Karpas-422 (cell line): ENCODE data around the gene HCST. TPM values are rescaled to one million over a fixed set of nuclear protein-coding genes. Genes with fewer than 3 reads are reported as not detected.

Source experiments
- DNase-seq: peaks from one replicate; pipeline ENCODE4 v3.0.0-alpha.2; 2015
- H2AFZ ChIP-seq: fragments of 200-600 bp; sonication (generic); 2 replicates; pipeline ENCODE4 v1.6.1; 2014; ENCODE audit warnings: antibody characterized with exemption, low read length, mixed read lengths
- H3K27ac ChIP-seq: fragments of 200-600 bp; sonication (generic); 2 replicates; pipeline ENCODE4 v1.5.1; 2014; ENCODE audit warnings: mild to moderate bottlenecking, low read length, moderate library complexity
- H3K27me3 ChIP-seq: fragments of 200-600 bp; sonication (generic); 2 replicates; pipeline ENCODE4 v1.6.1; 2014; ENCODE audit warnings: low read length, mixed read lengths
- H3K36me3 ChIP-seq: fragments of 200-600 bp; sonication (generic); 2 replicates; pipeline ENCODE4 v1.6.1; 2014; ENCODE audit warnings: low read length, mixed read lengths; ENCODE audit not compliant: insufficient read depth
- H3K4me1 ChIP-seq: fragments of 200-600 bp; sonication (generic); 2 replicates; pipeline ENCODE4 v1.6.1; 2014; ENCODE audit warnings: mild to moderate bottlenecking, low read length, mixed read lengths
- H3K4me2 ChIP-seq: fragments of 200-600 bp; sonication (generic); 2 replicates; pipeline ENCODE4 v1.6.1; 2014; ENCODE audit warnings: low read length, low read depth, mild to moderate bottlenecking; ENCODE audit not compliant: poor library complexity, severe bottlenecking
- H3K4me3 ChIP-seq: fragments of 200-600 bp; sonication (generic); 2 replicates; pipeline ENCODE4 v1.5.1; 2014; ENCODE audit warnings: mild to moderate bottlenecking, antibody characterized with exemption, low read length, mixed read lengths
- H3K79me2 ChIP-seq: fragments of 200-600 bp; sonication (generic); 2 replicates; pipeline ENCODE4 v1.6.1; 2014; ENCODE audit warnings: mild to moderate bottlenecking, low read length, mixed read lengths
- H3K9ac ChIP-seq: fragments of 200-600 bp; sonication (generic); 2 replicates; pipeline ENCODE4 v1.6.0; 2014; ENCODE audit warnings: low read length
- H3K9me2 ChIP-seq: fragments of 200-600 bp; sonication (generic), shearing (Covaris generic); replicated peaks from 2 replicates; pipeline ENCODE4 v1.6.0; 2014; ENCODE audit warnings: mild to moderate bottlenecking, low read length, moderate library complexity; ENCODE audit not compliant: insufficient read depth
- H3K9me3 ChIP-seq: fragments of 300-700, 200-600 bp; sonication (generic); 2 replicates; pipeline ENCODE4 v1.6.1; 2014; ENCODE audit warnings: low read length, mixed read lengths
- H4K20me1 ChIP-seq: fragments of 200-600 bp; sonication (generic); 2 replicates; pipeline ENCODE4 v1.6.1; 2014; ENCODE audit warnings: mild to moderate bottlenecking, antibody characterized with exemption, low read length, low read depth; ENCODE audit not compliant: insufficient read depth
- small RNA-seq: library from RNA; depleted of rRNA; stranded (forward); fragments of <200 nt; gene quantifications from one replicate; pipeline ENCODE3, GENCODE V24; 2014
- total RNA-seq: library from RNA; depleted of rRNA; stranded (reverse); fragments of >200 nt; shearing (Covaris generic); gene quantifications from 2 replicates; pipeline ENCODE4 v1.2.3, GENCODE V29; 2014; ENCODE audit warnings: low replicate concordance; rRNA removed

Gene HCST
- total RNA-seq, 1 experiment from 2014 or later: 18.8 TPM

DNA sequence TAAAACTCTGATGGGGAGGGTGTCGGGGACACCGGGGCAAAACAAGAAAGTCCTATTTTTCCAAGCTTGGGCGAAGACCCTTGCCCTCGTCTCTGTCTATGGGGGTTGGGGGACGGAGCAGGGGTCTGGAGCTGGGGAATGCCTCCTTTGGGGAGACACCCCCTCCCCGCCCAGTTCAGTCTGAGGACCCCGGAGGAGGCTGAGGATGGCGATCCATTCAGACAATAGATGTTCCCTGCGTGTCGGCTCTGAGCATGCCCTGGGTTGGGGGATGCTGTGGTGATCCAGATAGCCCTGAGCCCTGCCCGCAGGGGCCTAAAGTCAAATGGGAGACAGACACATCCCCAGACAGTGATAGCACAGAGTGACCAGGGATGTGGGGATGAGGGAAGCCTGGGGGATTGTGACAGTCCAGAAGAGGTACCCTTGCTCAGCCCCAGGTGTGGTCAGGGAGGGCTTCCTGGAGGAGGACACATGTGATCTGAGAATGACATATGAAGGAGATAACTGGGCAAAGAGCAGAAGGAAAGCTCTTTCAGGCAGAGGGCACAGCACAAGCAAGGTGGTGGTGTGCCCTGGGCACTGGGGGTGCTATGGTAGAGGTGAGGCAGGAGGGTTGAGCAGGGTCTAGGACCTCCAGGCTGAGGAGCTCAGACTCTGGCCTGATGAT, 42.9 kb downstream of the HCST start:
- Histone ChIP-seq H4K20me1 (peaks cover 4% of the 10 kb centered on the region; the same call in 1 of the 2 replicates), H3K79me2 (no peaks in the 10 kb centered on the region), H3K9me2 (no peaks in the 10 kb centered on the region), H3K4me3 (no peak overlapping the region), H3K9ac (no peak overlapping the region), H2AFZ (no peak overlapping the region), H3K27ac (no peak overlapping the region), H3K36me3 (no peaks in the 10 kb centered on the region), H3K9me3 (no peaks in the 10 kb centered on the region), H3K4me1 (no peaks in the 10 kb centered on the region), H3K4me2 (no peak overlapping the region), H3K27me3 (no peaks in the 10 kb centered on the region)
- DNase-seq: no peak

- peaks cover 4% of the 10 kb centered on the region; the same call in 1 of the 2 replicates for H4K20me1 ChIP-seq
- DNase-seq: no peak
- H3K4me2 ChIP-seq: no peak overlapping the region
- H3K9me2 ChIP-seq: no peaks in the 10 kb centered on the region
- H2AFZ ChIP-seq: no peak overlapping the region
- H3K27me3 ChIP-seq: no peaks in the 10 kb centered on the region
- H3K4me1 ChIP-seq: no peaks in the 10 kb centered on the region
- no peak overlapping the region for H3K9ac ChIP-seq
- H3K9me3 ChIP-seq: no peaks in the 10 kb centered on the region
- H3K79me2 ChIP-seq: no peaks in the 10 kb centered on the region
- H3K27ac ChIP-seq: no peak overlapping the region
- H3K36me3 ChIP-seq: no peaks in the 10 kb centered on the region
- H3K4me3 ChIP-seq: no peak overlapping the region
These were observed 43.9 kb downstream of the HCST start for GRCh38 chr19:35946203-35946602.

DNA sequence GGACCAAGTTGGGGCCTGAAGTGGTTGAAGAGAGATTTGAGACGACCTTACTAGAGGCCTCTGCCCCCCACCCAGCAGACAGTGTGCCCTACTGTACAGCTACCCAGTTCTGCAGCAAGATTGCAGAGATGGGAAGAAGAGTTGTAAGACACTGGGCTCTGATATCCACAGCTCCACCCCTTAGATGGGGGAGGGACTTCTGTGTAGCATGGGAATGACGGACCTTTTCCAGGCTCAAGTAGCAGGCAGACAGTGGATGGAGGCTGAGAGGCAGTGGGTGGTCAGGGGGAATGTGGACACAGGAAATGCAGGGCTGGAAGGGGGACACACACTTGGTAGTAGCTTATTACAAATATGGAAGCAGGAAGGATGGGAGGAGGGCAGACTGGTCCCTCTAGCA, 46.8 kb downstream of the HCST start:
- H4K20me1 ChIP-seq: peaks cover 4% of the 10 kb centered on the region; the same call in 1 of the 2 replicates
- no peak for DNase-seq
- H3K4me2 ChIP-seq: no peak overlapping the region
- no peaks in the 10 kb centered on the region for H3K9me2 ChIP-seq
- H3K79me2 ChIP-seq: no peaks in the 10 kb centered on the region
- H3K27ac ChIP-seq: no peak overlapping the region
- no peaks in the 10 kb centered on the region for H3K4me1 ChIP-seq
- no peak overlapping the region for H3K4me3 ChIP-seq
- no peaks in the 10 kb centered on the region for H3K36me3 ChIP-seq
- H3K9ac ChIP-seq: no peak overlapping the region
- no peak overlapping the region for H2AFZ ChIP-seq
- H3K27me3 ChIP-seq: no peaks in the 10 kb centered on the region
- no peaks in the 10 kb centered on the region for H3K9me3 ChIP-seq

Small RNA genes lying within 50 kb of the gene (small RNA-seq; reads per million reads assigned to genes)
- not detected for gene RN7SL402P

Other genes starting within 250 kb of the HCST start
- gene UPK1A, start 236.0 kb upstream of the HCST start, total RNA-seq: not detected in 2 replicates
- not detected in 2 replicates for gene ZBTB32, start 198.0 kb upstream of the HCST start, total RNA-seq
- 15.3 and 21.4 TPM in 2 replicates for gene KMT2B, start 184.5 kb upstream of the HCST start, total RNA-seq
- gene IGFLR1, start 160.1 kb upstream of the HCST start, total RNA-seq: 1.5 and 15.2 TPM in 2 replicates
- gene U2AF1L4, start 157.1 kb upstream of the HCST start, total RNA-seq: 31.7 and 50.4 TPM in 2 replicates
- 47.7 and 112 TPM in 2 replicates for gene PSENEN, start 156.9 kb upstream of the HCST start, total RNA-seq
- 5.9 and 12.4 TPM in 2 replicates for gene LIN37, start 154.0 kb upstream of the HCST start, total RNA-seq
- 0.18 and 1.5 TPM in 2 replicates for gene HSPB6, start 145.5 kb upstream of the HCST start, total RNA-seq
- 16.6 and 17.5 TPM in 2 replicates for gene PROSER3, start 144.4 kb upstream of the HCST start, total RNA-seq
- 5.8 and 12.3 TPM in 2 replicates for gene ARHGAP33, start 127.0 kb upstream of the HCST start, total RNA-seq
- not detected in 2 replicates for gene PRODH2, start 89.7 kb upstream of the HCST start, total RNA-seq
- not detected in 2 replicates for gene NPHS1, start 50.0 kb upstream of the HCST start, total RNA-seq
- gene KIRREL2, start 45.6 kb upstream of the HCST start, total RNA-seq: 0.07 TPM in 1 of 2 replicates, not detected in the other
- gene APLP1, start 34.0 kb upstream of the HCST start, total RNA-seq: 9.9 and 23.8 TPM in 2 replicates
- gene NFKBID, start 2.0 kb upstream of the HCST start, total RNA-seq: 7.2 and 17.1 TPM in 2 replicates
- gene TYROBP, start 5.8 kb downstream of the HCST start, total RNA-seq: not detected in 2 replicates
- gene LRFN3, start 33.8 kb downstream of the HCST start, total RNA-seq: 3.7 and 3.8 TPM in 2 replicates
- gene SDHAF1, start 92.7 kb downstream of the HCST start, total RNA-seq: 23.4 and 71.2 TPM in 2 replicates
- gene SYNE4, start 106.3 kb downstream of the HCST start, total RNA-seq: 1.2 and 1.8 TPM in 2 replicates
- gene ALKBH6, start 111.7 kb downstream of the HCST start, total RNA-seq: 11.1 and 48.4 TPM in 2 replicates
- gene CLIP3, start 130.3 kb downstream of the HCST start, total RNA-seq: 0.72 and 1.2 TPM in 2 replicates
- gene THAP8, start 151.8 kb downstream of the HCST start, total RNA-seq: 3.6 and 8.9 TPM in 2 replicates
- 9.4 and 10.9 TPM in 2 replicates for gene WDR62, start 152.4 kb downstream of the HCST start, total RNA-seq
- gene OVOL3, start 208.6 kb downstream of the HCST start, total RNA-seq: 1.6 and 3.1 TPM in 2 replicates
- gene POLR2I, start 212.3 kb downstream of the HCST start, total RNA-seq: 175 and 322 TPM in 2 replicates
- 200 and 242 TPM in 2 replicates for gene TBCB, start 212.9 kb downstream of the HCST start, total RNA-seq
- gene CAPNS1, start 237.5 kb downstream of the HCST start, total RNA-seq: 121 and 180 TPM in 2 replicates
- gene COX7A1, start 249.9 kb downstream of the HCST start, total RNA-seq: not detected in 2 replicates